HepG2 (cell line): ENCODE measurements around the gene PMEPA1. TPM values are rescaled to one million over a fixed set of nuclear protein-coding genes. Genes with fewer than 3 reads are reported as not detected.

Source experiments
- ATF7-NPFF ChIP-seq: sonication (generic); formaldehyde crosslinking; IDR thresholded peaks from 2 replicates; pipeline ENCODE4 v1.8.1; 2023; ENCODE audit warnings: mild to moderate bottlenecking, low read depth, missing genetic modification reagents, moderate library complexity
- BHLHE40 ChIP-seq: IDR thresholded peaks from 2 replicates; pipeline ENCODE4 v1.6.1; 2011; ENCODE audit warnings: low read length, improper control_type of control experiment
- CCAR2 ChIP-seq: fragments of 200-400 bp; formaldehyde crosslinking; optimal IDR thresholded peaks from 2 replicates; pipeline ENCODE3; 2018; ENCODE audit warnings: low read depth, mild to moderate bottlenecking, low read length, moderate library complexity
- CHD2 ChIP-seq: IDR thresholded peaks from 2 replicates; pipeline ENCODE4 v1.6.1; 2011; ENCODE audit warnings: low read depth, low read length, improper control_type of control experiment
- ERF ChIP-seq: IDR thresholded peaks from 2 replicates; pipeline ENCODE4 v1.6.1; 2018; ENCODE audit warnings: missing biosample characterization, missing genetic modification reagents
- ETV5 ChIP-seq: IDR thresholded peaks from 2 replicates; pipeline ENCODE4 v1.6.1; 2018; ENCODE audit warnings: missing biosample characterization, missing genetic modification reagents, inconsistent platforms, borderline replicate concordance
- GTF3A ChIP-seq: sonication (generic); formaldehyde crosslinking; conservative IDR thresholded peaks from 2 replicates; pipeline ENCODE4 v1.4.0; 2020; ENCODE audit warnings: mild to moderate bottlenecking, missing genetic modification reagents
- HMGXB4 ChIP-seq, 2 experiments: sonication (generic) in 1 of 2; formaldehyde crosslinking in 1 of 2; IDR thresholded peaks; 2 replicates each; pipeline versions ENCODE4 v1.4.0 to v1.6.1; 2018 to 2020; ENCODE audit warnings: missing genetic modification reagents in 2 of 2, borderline replicate concordance in 1 of 2, low read depth in 1 of 2, mild to moderate bottlenecking in 1 of 2, missing biosample characterization in 1 of 2
- MED1 ChIP-seq: sonication (generic); formaldehyde crosslinking; IDR thresholded peaks from 2 replicates; pipeline ENCODE4 v1.4.0; 2020; ENCODE audit warnings: missing genetic modification reagents
- MXD1 ChIP-seq: sonication (generic); formaldehyde crosslinking; IDR thresholded peaks from 2 replicates; pipeline ENCODE4 v1.4.0; 2020; ENCODE audit warnings: mild to moderate bottlenecking, missing genetic modification reagents
- MXI1 ChIP-seq: IDR thresholded peaks from 3 replicates; pipeline ENCODE4 v1.6.1; 2012; ENCODE audit warnings: low read depth, low read length, inconsistent platforms, borderline replicate concordance
- NFIC ChIP-seq: IDR thresholded peaks from 2 replicates; pipeline ENCODE4 v1.6.1; 2012; ENCODE audit warnings: mild to moderate bottlenecking, low read length, inconsistent platforms
- POGK ChIP-seq: sonication (generic); formaldehyde crosslinking; conservative IDR thresholded peaks from 2 replicates; pipeline ENCODE4 v1.8.0; 2022; ENCODE audit warnings: mild to moderate bottlenecking, moderate library complexity, missing genetic modification reagents
- RNF2 ChIP-seq: fragments of 450-650 bp; conservative IDR thresholded peaks from 2 replicates; pipeline ENCODE4 v1.6.1; 2016; ENCODE audit warnings: low read depth
- RXRB ChIP-seq: IDR thresholded peaks from 2 replicates; pipeline ENCODE4 v1.6.1; 2016; ENCODE audit warnings: borderline replicate concordance, missing genetic modification reagents, missing compliant biosample characterization
- SMC3 ChIP-seq: IDR thresholded peaks from 2 replicates; pipeline ENCODE4 v1.6.1; 2011; ENCODE audit warnings: low read length, improper control_type of control experiment
- TFDP1 ChIP-seq: IDR thresholded peaks from 2 replicates; pipeline ENCODE4 v1.6.1; 2016; ENCODE audit warnings: missing compliant biosample characterization, missing genetic modification reagents, borderline replicate concordance
- THYN1 ChIP-seq: sonication (generic); formaldehyde crosslinking; IDR thresholded peaks from 2 replicates; pipeline ENCODE4 v1.8.1; 2023; ENCODE audit warnings: low read depth, mild to moderate bottlenecking, moderate library complexity, missing genetic modification reagents, borderline replicate concordance
- YEATS4 ChIP-seq: sonication (generic); formaldehyde crosslinking; IDR thresholded peaks from 2 replicates; pipeline ENCODE4 v1.4.0; 2020; ENCODE audit warnings: missing genetic modification reagents, borderline replicate concordance
- ZNF138 ChIP-seq: sonication (generic); formaldehyde crosslinking; IDR thresholded peaks from 2 replicates; pipeline ENCODE4 v1.5.0; 2020; ENCODE audit warnings: mild to moderate bottlenecking, low read depth, missing genetic modification reagents
- ZNF331 ChIP-seq: sonication (generic); formaldehyde crosslinking; IDR thresholded peaks from 2 replicates; pipeline ENCODE4 v1.4.0; 2020; ENCODE audit warnings: missing genetic modification reagents
- ZNF441 ChIP-seq: sonication (generic); formaldehyde crosslinking; IDR thresholded peaks from 2 replicates; pipeline ENCODE4 v1.7.0; 2021; ENCODE audit warnings: missing genetic modification reagents, borderline replicate concordance
- ZNF550 ChIP-seq: sonication (generic); formaldehyde crosslinking; IDR thresholded peaks from 2 replicates; pipeline ENCODE4 v1.4.0; 2020; ENCODE audit warnings: mild to moderate bottlenecking, missing genetic modification reagents, borderline replicate concordance
- ZNF644 ChIP-seq: IDR thresholded peaks from 2 replicates; pipeline ENCODE4 v1.6.1; 2016; ENCODE audit warnings: low read depth
- polyA plus RNA-seq, 8 experiments: library from polyadenylated mRNA; depleted of rRNA in 3 of 8; stranded (reverse) in 7 of 8; unstranded in 1 of 8; fragments of >200 nt; fragmentation: Illumina TruSeq in 4 of 8; extraction: Trizol in 4 of 8; gene quantifications; 2 replicates each; pipeline versions ENCODE4 v1.2.1 to v1.2.3, GENCODE V29; 2011 to 2016; ENCODE audit warnings: low read depth in 4 of 8, missing spikeins in 1 of 8, mixed read lengths in 1 of 8; ENCODE audit not compliant: insufficient read depth in 1 of 8
- total RNA-seq, 5 experiments: library from RNA; depleted of rRNA; stranded (reverse); fragments of >200 nt; fragmentation: Illumina TruSeq; extraction: Trizol; gene quantifications; 2 replicates each; pipeline ENCODE4 v1.2.3, GENCODE V29; 2016; ENCODE audit warnings: low read depth in 1 of 5

Gene PMEPA1
- total and polyA plus RNA-seq, 2 of the 13 experiments (the other 11 are each of a cell fraction or from before 2014, with no cell fraction given), result not detected

- TF ChIP-seq POGK (0 out of 2 replicates have a peak, but pooled peaks have one; percentile 47), BHLHE40 (peak; percentile 39; the same call in 1 of the 2 replicates), RXRB (peak; percentile 42; the same call in 1 of the 2 replicates), THYN1 (no peak), ATF7-NPFF (CRISPR knock-in tag) (peak; percentile 31; the same call in 1 of the 2 replicates), HMGXB4 (CRISPR knock-in tag; IDR thresholded peaks at IDR 0.05; ENCODE audit: borderline replicate concordance in 1 of 2, low read depth in 1 of 2) (no peak), ZNF550 (CRISPR knock-in tag) (no peak), TFDP1 (CRISPR knock-in tag) (peak; percentile 84; the same call in 1 of the 2 replicates), YEATS4 (CRISPR knock-in tag) (no peak), ZNF441 (peak; percentile 69; the same call in 1 of the 2 replicates), ZNF138 (CRISPR knock-in tag) (no peak), CCAR2 (no peak), ERF (CRISPR knock-in tag) (peak; percentile 32; the same call in 1 of the 2 replicates), MXD1 (CRISPR knock-in tag) (0 out of 2 replicates have a peak, but pooled peaks have one; percentile 24), GTF3A (no peak), MED1 (CRISPR knock-in tag) (no peak), NFIC (no peak), SMC3 (no peak), ZNF644 (0 out of 2 replicates have a peak, but pooled peaks have one; percentile 21), ZNF331 (no peak), ETV5 (CRISPR knock-in tag) (peak; percentile 21; the same call in 1 of the 2 replicates), MXI1 (peak; percentile 17; the same call in 1 of the 3 replicates), CHD2 (no peak), RNF2 (0 out of 2 replicates have a peak, but pooled peaks have one; percentile 64)
These were observed 52.0 kb downstream of the PMEPA1 start (continued) for GRCh38 chr20:57657535-57658446.
